Common myeloid progenitor, CD34-positive (primary cell): Measurements from ENCODE around the gene PPP1R9B.

Source experiments
- CTCF ChIA-PET: fragments of 350-600 bp; sonication (Branson Sonifier 250); formaldehyde crosslinking; loops from one replicate; lab custom pipeline; 2021; ENCODE audit warnings: antibody characterized with exemption; lab: Charles Lee
- POLR2A ChIA-PET: fragments of 350-600 bp; sonication (Branson Sonifier 250); formaldehyde crosslinking; loops from one replicate; lab custom pipeline; 2021; ENCODE audit warnings: antibody characterized with exemption; lab: Charles Lee
- DNase-seq, 3 donors: peaks; one replicate each; pipeline versions ENCODE4 v3.0.0 to v3.0.0-alpha.2; 2013
- H3K27ac ChIP-seq, 2 experiments: 1 replicate in 1 of 2; 2 replicates in 1 of 2; pipeline ENCODE4 v1.7.0; 2013; ENCODE audit warnings: inconsistent platforms in 2 of 2, low read length in 2 of 2, mild to moderate bottlenecking in 2 of 2, low read depth in 1 of 2, moderate library complexity in 1 of 2; ENCODE audit not compliant: severe bottlenecking in 2 of 2, insufficient read depth in 1 of 2, poor library complexity in 1 of 2
- H3K27me3 ChIP-seq, 5 experiments: replicated peaks in 2 of 5; 1 replicate in 3 of 5; 2 replicates in 2 of 5; pipeline versions ENCODE4 v1.6.1 to v1.7.0; 2013; ENCODE audit warnings: low read length in 4 of 5, mild to moderate bottlenecking in 2 of 5, moderate library complexity in 2 of 5, inconsistent platforms in 1 of 5; ENCODE audit not compliant: insufficient read depth in 5 of 5, control insufficient read depth in 4 of 5
- H3K36me3 ChIP-seq, 4 experiments: 1 replicate in 2 of 4; 2 replicates in 2 of 4; pipeline versions ENCODE4 v1.6.1 to v1.7.0; 2013; ENCODE audit warnings: low read length in 3 of 4, control low read depth in 1 of 4, mild to moderate bottlenecking in 1 of 4; ENCODE audit not compliant: control insufficient read depth in 4 of 4, insufficient read depth in 4 of 4
- H3K4me1 ChIP-seq, 4 experiments: 1 replicate in 3 of 4; 2 replicates in 1 of 4; pipeline versions ENCODE4 v1.6.1 to v1.7.1; 2013; ENCODE audit warnings: low read length in 3 of 4, mild to moderate bottlenecking in 3 of 4, control low read depth in 1 of 4, inconsistent platforms in 1 of 4, moderate library complexity in 1 of 4; ENCODE audit not compliant: control insufficient read depth in 4 of 4, insufficient read depth in 4 of 4; ENCODE audit errors: control extremely low read depth in 1 of 4
- H3K4me3 ChIP-seq, 7 experiments: 1 replicate in 4 of 7; 2 replicates in 3 of 7; pipeline versions ENCODE4 v1.5.1 to v1.7.0; 2013; ENCODE audit warnings: mild to moderate bottlenecking in 7 of 7, low read length in 6 of 7, moderate library complexity in 6 of 7, inconsistent platforms in 2 of 7, low read depth in 2 of 7, control low read depth in 1 of 7; ENCODE audit not compliant: insufficient read depth in 4 of 7, control insufficient read depth in 1 of 7; ENCODE audit errors: extremely low read depth in 1 of 7
- H3K9me3 ChIP-seq, 5 experiments: 1 replicate in 4 of 5; 2 replicates in 1 of 5; pipeline versions ENCODE4 v1.6.1 to v1.7.1; 2013; ENCODE audit warnings: low read length in 4 of 5, mild to moderate bottlenecking in 2 of 5, inconsistent platforms in 1 of 5, low read depth in 1 of 5, moderate library complexity in 1 of 5; ENCODE audit not compliant: control insufficient read depth in 4 of 5, insufficient read depth in 2 of 5; ENCODE audit errors: control extremely low read depth in 1 of 5
- WGBS: methylation state at CpG from one replicate; pipeline ENCODE4 v1.1.5; 2013; ENCODE audit not compliant: insufficient coverage; 5-methylcytosine and 5-hydroxymethylcytosine counted together

Gene PPP1R9B

DNA sequence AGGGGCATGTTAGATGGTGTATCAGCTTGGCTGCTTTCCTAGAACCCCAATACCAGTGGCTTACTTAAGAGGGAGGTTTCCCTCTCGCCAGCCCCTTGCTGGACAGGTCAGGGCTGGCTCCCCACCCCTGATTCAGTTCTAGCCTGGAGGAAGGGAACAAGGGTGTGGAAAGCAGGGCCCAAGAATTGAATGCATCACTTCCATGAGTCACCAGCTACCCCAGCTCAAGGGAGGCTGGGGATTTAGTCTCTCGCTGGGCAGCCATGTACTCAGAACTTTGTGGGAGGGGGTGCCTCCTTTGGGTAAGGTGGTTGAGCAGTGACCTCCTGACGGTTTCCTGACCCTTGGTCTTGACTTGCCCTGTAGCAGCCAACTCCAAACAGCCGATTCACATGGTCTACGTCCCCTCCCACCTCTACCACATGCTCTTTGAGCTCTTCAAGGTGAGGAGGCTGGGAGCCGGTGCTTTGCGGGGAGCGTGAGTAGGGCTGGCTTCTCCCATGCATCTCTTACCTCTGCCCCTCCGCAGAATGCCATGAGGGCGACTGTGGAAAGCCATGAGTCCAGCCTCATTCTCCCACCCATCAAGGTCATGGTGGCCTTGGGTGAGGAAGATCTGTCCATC is 42.6 kb downstream of the PPP1R9B start:
- peaks cover 6 to 71% (median 26%) of the 10 kb centered on the region in 4 experiments for H3K36me3 ChIP-seq
- no peaks in the 10 kb centered on the region for H3K9me3 ChIP-seq
- ChIA-PET CTCF (interaction anchor here (0.6 to 14.4 kb wide), 2 partner anchors 9 to 12 kb away, joined by 3 to 134 read pairs; partner anchors contain the start of gene PDK2), POLR2A (no interaction called here)
- no peaks in the 10 kb centered on the region for H3K4me1 ChIP-seq
- no peak overlapping the region for H3K27ac ChIP-seq
- 93% methylated on average over 4 of the region's 10 CpGs for WGBS
- no peak for DNase-seq
- H3K4me3 ChIP-seq, result no peak overlapping the region
- H3K27me3 ChIP-seq, result no peaks in the 10 kb centered on the region

GRCh38 chr17:50106393-50107131 is 43.9 kb downstream of the PPP1R9B start:
- POLR2A ChIA-PET, result no interaction called here
- 98% methylated on average over 8 of the region's 13 CpGs for WGBS

GRCh38 chr17:50105811-50106210 is 44.7 kb downstream of the PPP1R9B start:
- H3K4me3 ChIP-seq, result no peak overlapping the region
- peaks cover 6 to 64% (median 29%) of the 10 kb centered on the region in 4 experiments for H3K36me3 ChIP-seq
- H3K27me3 ChIP-seq, result no peaks in the 10 kb centered on the region
- DNase-seq, result no peak
- peaks cover 0 to 6% (median 0%) of the 10 kb centered on the region in 4 experiments for H3K4me1 ChIP-seq
- CTCF ChIA-PET, result interaction anchor here (1.8 to 2.7 kb wide), 2 partner anchors 9 to 11 kb away, joined by 8 to 16 read pairs; partner anchors contain the start of gene PDK2
- no peaks in the 10 kb centered on the region for H3K9me3 ChIP-seq
- POLR2A ChIA-PET, result no interaction called here
- H3K27ac ChIP-seq, result no peak overlapping the region
- WGBS, result 98% methylated on average over 14 of the region's 21 CpGs

More at GRCh38 chr17:50106393-50107131, 43.9 kb downstream of the PPP1R9B start:
- Histone ChIP-seq H3K27me3 (no peaks in the 10 kb centered on the region), H3K27ac (no peak overlapping the region), H3K4me1 (peaks cover 0 to 4% (median 0%) of the 10 kb centered on the region in 4 experiments), H3K36me3 (peaks cover 6 to 71% (median 27%) of the 10 kb centered on the region in 4 experiments), H3K4me3 (no peak overlapping the region), H3K9me3 (no peaks in the 10 kb centered on the region)
- CTCF ChIA-PET, result interaction anchor here (14.4 kb wide), 1 partner anchor 11 kb away, joined by 134 read pairs; the partner anchor contains the start of gene PDK2
- no peak for DNase-seq

DNA sequence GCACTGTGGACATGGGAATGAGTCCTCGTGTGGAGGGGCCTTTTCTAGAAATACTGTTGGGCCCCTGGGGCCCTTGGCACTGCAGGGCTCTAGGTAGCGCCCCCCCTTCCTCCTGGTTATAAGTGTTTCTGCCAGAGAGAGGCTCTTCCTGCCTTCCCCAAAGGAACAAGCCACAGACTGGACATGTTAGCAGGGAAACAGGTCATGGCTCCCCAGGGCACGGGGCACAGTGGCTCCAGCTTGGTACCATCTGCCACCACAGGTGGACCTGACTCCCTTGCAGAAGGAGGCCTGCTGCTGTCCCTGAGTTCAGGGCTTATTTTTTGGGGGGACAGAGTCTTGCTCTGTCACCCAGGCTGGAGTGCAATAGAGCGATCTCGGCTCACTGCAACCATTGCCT is 46.5 kb downstream of the PPP1R9B start:
- Histone ChIP-seq H3K9me3 (no peaks in the 10 kb centered on the region), H3K4me1 (peaks cover 0 to 6% (median 0%) of the 10 kb centered on the region in 4 experiments), H3K4me3 (no peak overlapping the region), H3K27me3 (no peaks in the 10 kb centered on the region), H3K36me3 (peaks cover 6 to 59% (median 28%) of the 10 kb centered on the region in 4 experiments), H3K27ac (no peak overlapping the region)
- DNase-seq, result no peak
- POLR2A ChIA-PET, result no interaction called here
- 98% methylated on average over 5 of the region's 5 CpGs for WGBS
- CTCF ChIA-PET, result interaction anchor here (0.6 to 2.7 kb wide), 6 partner anchors 9 to 37 kb away, joined by 3 to 16 read pairs (median 4); partner anchors contain the start of gene PDK2

GRCh38 chr17:50103252-50103651 is 47.2 kb downstream of the PPP1R9B start:
- WGBS, result no CpG with 5 or more reads among the region's 2 CpGs
- H3K36me3 ChIP-seq, result peaks cover 6 to 59% (median 31%) of the 10 kb centered on the region in 4 experiments

DNA sequence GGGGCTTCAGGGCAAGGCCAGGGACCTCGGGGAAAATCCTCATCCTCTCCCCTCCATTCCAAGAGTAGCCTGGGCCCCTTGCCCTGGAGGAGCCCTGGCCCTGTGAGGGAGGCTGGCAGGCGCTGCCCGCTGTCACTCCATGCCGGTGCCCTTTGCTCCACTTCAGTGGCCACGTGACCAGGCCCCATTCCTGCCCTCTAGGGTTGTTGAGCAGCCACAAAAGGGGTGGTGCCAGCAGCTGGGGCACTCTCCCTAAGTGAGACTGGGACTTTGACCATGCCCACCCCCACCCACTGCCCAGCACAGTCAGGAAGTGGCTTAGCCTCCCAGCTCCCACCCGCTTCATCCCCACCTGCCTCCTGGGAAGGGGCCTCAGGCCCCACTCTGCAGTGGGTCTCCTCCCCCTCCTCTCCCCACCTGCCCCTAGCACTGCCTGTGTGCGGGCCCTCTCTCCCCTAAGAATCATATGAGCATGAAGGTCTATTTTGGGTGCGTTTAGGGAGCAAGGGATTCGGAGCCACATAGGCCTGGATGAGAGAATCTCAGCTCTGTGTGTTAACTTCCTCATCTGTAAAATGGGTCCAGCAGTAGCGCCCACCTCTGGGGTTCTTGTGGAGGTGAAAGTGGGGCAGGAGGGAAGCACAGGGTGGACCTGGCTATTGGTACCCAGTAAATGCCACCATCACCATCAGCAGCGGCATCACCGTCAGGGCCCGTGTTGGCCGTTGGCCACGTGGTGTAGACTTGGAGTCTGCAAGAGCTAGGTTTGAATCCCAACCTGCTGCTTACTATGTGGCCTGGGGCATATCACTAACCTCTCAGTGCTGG is 48.1 kb downstream of the PPP1R9B start:
- no peak overlapping the region for H3K4me3 ChIP-seq
- H3K9me3 ChIP-seq, result no peaks in the 10 kb centered on the region
- H3K27me3 ChIP-seq, result no peaks in the 10 kb centered on the region
- H3K36me3 ChIP-seq, result peaks cover 5 to 59% (median 36%) of the 10 kb centered on the region in 4 experiments
- H3K27ac ChIP-seq, result no peak overlapping the region
- CTCF ChIA-PET, result interaction anchor here (0.6 to 1.4 kb wide), 5 partner anchors 15 to 67 kb away, joined by 3 to 5 read pairs (median 3); partner anchors contain the start of gene SAMD14
- 95% methylated on average over 14 of the region's 15 CpGs for WGBS
- POLR2A ChIA-PET, result no interaction called here
- peaks cover 0 to 6% (median 0%) of the 10 kb centered on the region in 4 experiments for H3K4me1 ChIP-seq
- no peak for DNase-seq

More at GRCh38 chr17:50103252-50103651, 47.2 kb downstream of the PPP1R9B start:
- no peak for DNase-seq
- Histone ChIP-seq H3K4me1 (peaks cover 0 to 6% (median 0%) of the 10 kb centered on the region in 4 experiments), H3K27me3 (no peaks in the 10 kb centered on the region), H3K27ac (no peak overlapping the region), H3K9me3 (no peaks in the 10 kb centered on the region), H3K4me3 (no peak overlapping the region)
- POLR2A ChIA-PET, result no interaction called here
- CTCF ChIA-PET, result interaction anchor here (0.8 to 2.7 kb wide), 5 partner anchors 9 to 66 kb away, joined by 3 to 16 read pairs (median 5); partner anchors contain the start of gene PDK2
